K562 (cell line): Measurements from ENCODE around the gene ADTRP. TPM values are rescaled to one million over a fixed set of nuclear protein-coding genes. Genes with fewer than 3 reads are reported as not detected.

Experiments
- ATAC-seq: fragments of 200-7000 bp; cut with Tn5 transposase; 3 replicates; pipeline ENCODE4 v1.9.1; 2020; ENCODE audit warnings: moderate library complexity
- BruUV-seq: library from RNA; stranded (reverse); fragments of 400-500 nt; replicated peaks from 2 replicates; lab custom pipeline; 2021; lab: Mats Ljungman, UMichigan
- CTCF ChIA-PET: fragments of 300-600 bp; formaldehyde crosslinking; extraction: SDS; loops from one replicate; lab custom pipeline; 2021; ENCODE audit warnings: low intra/inter-chr PET ratio; lab: Yijun Ruan, JAX
- POLR2A ChIA-PET: fragments of 300-600, 350-650 bp; sonication (Branson Sonifier 250); formaldehyde crosslinking; extraction: SDS; loops from one replicate; lab custom pipeline; 2021; ENCODE audit warnings: antibody characterized with exemption, inconsistent platforms; lab: Yijun Ruan, JAX
- DNase-seq, 4 experiments: peaks; one replicate each; pipeline versions ENCODE4 v3.0.0 to v3.0.0-alpha.2; 2011 to 2018; ENCODE audit warnings: low spot score in 3 of 4, mixed read lengths in 3 of 4; ENCODE audit errors: extremely low read depth in 1 of 4
- FAIRE-seq: peaks from 2 replicates; lab custom pipeline; 2011; peaks lifted over from hg19 to GRCh38; lab: Jason Lieb, UNC
- H2AFZ ChIP-seq: 2 replicates; pipeline ENCODE4 v1.6.0; 2011; ENCODE audit warnings: low read depth, low read length, control low read depth, inconsistent platforms
- H3K27ac ChIP-seq: fragments of 200-600 bp; 3 replicates; pipeline ENCODE4 v1.8.0; 2011; ENCODE audit warnings: low read depth, mild to moderate bottlenecking, control low read depth, inconsistent platforms, low read length, moderate library complexity, mixed read lengths; ENCODE audit errors: extremely low read depth
- H3K27me3 ChIP-seq, 2 experiments: fragments of 300-600 bp in 1 of 2; 2 replicates in 1 of 2; 3 replicates in 1 of 2; pipeline versions ENCODE4 v1.6.0 to v1.8.0; 2011; ENCODE audit warnings: inconsistent platforms in 2 of 2, low read length in 2 of 2, mild to moderate bottlenecking in 1 of 2, mixed read lengths in 1 of 2, moderate library complexity in 1 of 2; ENCODE audit not compliant: control insufficient read depth in 2 of 2, insufficient read depth in 2 of 2
- H3K36me3 ChIP-seq: fragments of 300-600 bp; 3 replicates; pipeline ENCODE4 v1.8.0; 2011; ENCODE audit warnings: mild to moderate bottlenecking, low read length, inconsistent platforms; ENCODE audit not compliant: control insufficient read depth, insufficient read depth
- H3K4me1 ChIP-seq, 2 experiments: fragments of 200-600 bp in 1 of 2; replicated peaks in 1 of 2; 2 replicates in 1 of 2; 3 replicates in 1 of 2; pipeline versions ENCODE4 v1.5.1 to v1.8.0; 2011; ENCODE audit warnings: inconsistent platforms in 2 of 2, low read length in 2 of 2, mild to moderate bottlenecking in 1 of 2, mixed read lengths in 1 of 2, moderate library complexity in 1 of 2; ENCODE audit not compliant: control insufficient read depth in 2 of 2, insufficient read depth in 2 of 2
- H3K4me2 ChIP-seq: 2 replicates; pipeline ENCODE4 v1.6.1; 2011; ENCODE audit warnings: low read length, control low read depth, inconsistent platforms, mixed read lengths; ENCODE audit not compliant: insufficient read depth
- H3K4me3 ChIP-seq: fragments of 200-600 bp; sonication (generic), shearing (Covaris generic); 2 replicates; pipeline ENCODE4 v1.5.1; 2016; ENCODE audit warnings: control low read depth, inconsistent platforms
- H3K79me2 ChIP-seq: fragments of 200-600 bp; 3 replicates; pipeline ENCODE4 v1.8.0; 2011; ENCODE audit warnings: low read length, inconsistent platforms; ENCODE audit not compliant: control insufficient read depth, insufficient read depth
- H3K9ac ChIP-seq, 2 experiments: 2 replicates each; pipeline versions ENCODE4 v1.6.0 to v1.6.1; 2011; ENCODE audit warnings: low read depth in 2 of 2, low read length in 2 of 2, control low read depth in 1 of 2, inconsistent platforms in 1 of 2, mild to moderate bottlenecking in 1 of 2, mixed read lengths in 1 of 2; ENCODE audit not compliant: insufficient read depth in 1 of 2
- H3K9me1 ChIP-seq: one replicate; pipeline ENCODE4 v1.6.0; 2011; ENCODE audit warnings: inconsistent platforms, mild to moderate bottlenecking, low read length, moderate library complexity; ENCODE audit not compliant: control insufficient read depth, insufficient read depth
- H3K9me3 ChIP-seq: replicated peaks from 2 replicates; pipeline ENCODE4 v1.5.1; 2011; ENCODE audit warnings: low read depth, low read length, inconsistent platforms; ENCODE audit not compliant: control insufficient read depth, insufficient read depth
- H4K20me1 ChIP-seq: replicated peaks from 2 replicates; pipeline ENCODE4 v1.6.1; 2011; ENCODE audit warnings: low read length, inconsistent platforms, mixed read lengths; ENCODE audit not compliant: control insufficient read depth, insufficient read depth
- CBX2 ChIP-seq: fragments of 200-600 bp; sonication (generic); IDR thresholded peaks from one replicate; pipeline ENCODE4 v1.6.1; 2012; ENCODE audit warnings: mild to moderate bottlenecking, low read length, inconsistent platforms; ENCODE audit not compliant: insufficient read depth, poor library complexity, severe bottlenecking
- E2F4 ChIP-seq: sonication (generic); formaldehyde crosslinking; IDR thresholded peaks from 2 replicates; pipeline ENCODE4 v1.8.0; 2022; ENCODE audit warnings: mild to moderate bottlenecking, low read depth, missing genetic modification reagents
- KLF1 ChIP-seq: fragments of 450-650 bp; IDR thresholded peaks from 2 replicates; pipeline ENCODE4 v1.6.1; 2016; ENCODE audit warnings: missing genetic modification characterization, missing compliant biosample characterization
- MEF2D ChIP-seq: conservative IDR thresholded peaks from 2 replicates; pipeline ENCODE4 v1.6.1; 2016; ENCODE audit warnings: low read depth, missing genetic modification characterization, missing compliant biosample characterization
- MEIS2 ChIP-seq: fragments of 450-650 bp; IDR thresholded peaks from 2 replicates; pipeline ENCODE4 v1.6.1; 2014; ENCODE audit warnings: mild to moderate bottlenecking; ENCODE audit not compliant: partially characterized antibody
- MYNN ChIP-seq, 2 experiments: sonication (generic); formaldehyde crosslinking in 1 of 2; IDR thresholded peaks; 2 replicates each; pipeline versions ENCODE4 v1.5.0 to v1.6.1; 2016 to 2020; ENCODE audit warnings: antibody characterized with exemption in 1 of 2, missing genetic modification reagents in 1 of 2
- RAD21 ChIP-seq, 2 experiments: fragments of 250-450 bp in 1 of 2; fragments of 450-650 bp in 1 of 2; sonication (Bioruptor Pico) in 1 of 2; formaldehyde crosslinking in 1 of 2; IDR thresholded peaks in 1 of 2; conservative IDR thresholded peaks in 1 of 2; 2 replicates each; pipeline versions ENCODE4 v1.4.0 to v1.8.0; 2020 to 2022; ENCODE audit warnings: mild to moderate bottlenecking in 2 of 2, moderate library complexity in 1 of 2
- SIRT6 ChIP-seq: IDR thresholded peaks from one replicate; pipeline ENCODE4 v1.6.1; 2012; ENCODE audit warnings: low read depth, mild to moderate bottlenecking, control low read depth, inconsistent platforms, low read length, moderate library complexity
- TAL1 ChIP-seq: fragments of 450-650 bp; IDR thresholded peaks from 2 replicates; pipeline ENCODE4 v1.6.1; 2016; ENCODE audit warnings: mild to moderate bottlenecking
- TCF7 ChIP-seq: sonication (generic); IDR thresholded peaks from 2 replicates; pipeline ENCODE4 v1.6.1; 2016; ENCODE audit warnings: antibody characterized with exemption, borderline replicate concordance
- ZFP1 ChIP-seq: fragments of 450-650 bp; formaldehyde crosslinking; IDR thresholded peaks from 2 replicates; pipeline ENCODE4 v1.4.0; 2020; ENCODE audit warnings: mild to moderate bottlenecking, mixed read lengths
- ZNF165 ChIP-seq: fragments of 250-450 bp; sonication (Bioruptor Pico); IDR thresholded peaks from 2 replicates; pipeline ENCODE4 v1.4.0; 2020; ENCODE audit warnings: borderline replicate concordance
- ZNF175 ChIP-seq: fragments of 200-800 bp; sonication (Bioruptor generic); IDR thresholded peaks from 2 replicates; pipeline ENCODE4 v1.6.1; 2016; ENCODE audit warnings: low read depth, mild to moderate bottlenecking, missing genetic modification characterization, missing compliant biosample characterization
- ZNF197 ChIP-seq: fragments of 200-800 bp; sonication (Bioruptor generic); IDR thresholded peaks from 2 replicates; pipeline ENCODE4 v1.6.1; 2016; ENCODE audit warnings: low read depth, missing genetic modification characterization, missing compliant biosample characterization
- ZNF316 ChIP-seq: fragments of 450-650 bp; IDR thresholded peaks from 2 replicates; pipeline ENCODE4 v1.6.1; 2016
- ZNF41 ChIP-seq: fragments of 250-450 bp; sonication (Bioruptor Pico); conservative IDR thresholded peaks from 2 replicates; pipeline ENCODE4 v1.4.0; 2020; ENCODE audit warnings: mild to moderate bottlenecking
- ZNF512 ChIP-seq: IDR thresholded peaks from 2 replicates; pipeline ENCODE4 v1.6.1; 2016; ENCODE audit warnings: missing genetic modification characterization, missing compliant biosample characterization
- ZNF561 ChIP-seq: fragments of 450-650 bp; formaldehyde crosslinking; conservative IDR thresholded peaks from 2 replicates; pipeline ENCODE4 v1.4.0; 2020; ENCODE audit warnings: mild to moderate bottlenecking, moderate library complexity
- ZNF707 ChIP-seq: fragments of 250-450 bp; sonication (Bioruptor Pico); conservative IDR thresholded peaks from 2 replicates; pipeline ENCODE4 v1.8.0; 2022; ENCODE audit warnings: inconsistent platforms, mild to moderate bottlenecking, moderate library complexity
- ZSCAN32 ChIP-seq: fragments of 450-650 bp; formaldehyde crosslinking; IDR thresholded peaks from 2 replicates; pipeline ENCODE4 v1.4.0; 2020; ENCODE audit warnings: mild to moderate bottlenecking, moderate library complexity
- WGBS: fragments of 100-300 bp; shearing (Covaris generic); methylation state at CpG from one replicate; pipeline ENCODE4 v1.1.6; 2016; ENCODE audit warnings: low coverage, mixed read lengths; ENCODE audit not compliant: insufficient coverage; ENCODE audit errors: missing lambda C conversion rate; 5-methylcytosine and 5-hydroxymethylcytosine counted together
- in situ Hi-C: fragments of 300-500 bp; cut with MboI; formaldehyde crosslinking; loops from 4 replicates; pipeline ENCODE4 v1.15.0; 2018; ENCODE audit warnings: inconsistent platforms, mixed read lengths
- intact Hi-C: fragments of 100-400 bp; cut with micrococcal nuclease; formaldehyde crosslinking; loops from 2 replicates; pipeline ENCODE4 v1.14.2; 2022
- polyA plus RNA-seq, 8 experiments: library from polyadenylated mRNA; depleted of rRNA in 4 of 8; stranded (reverse) in 5 of 8; unstranded in 3 of 8; fragments of >200 nt; fragmentation: Nextera tagmentation in 2 of 8; fragmentation: Illumina TruSeq in 1 of 8; extraction: Ambion mirVana in 2 of 8; extraction: Trizol in 1 of 8; gene quantifications; 2 replicates each; pipeline versions ENCODE4 v1.2.1 to v1.2.3, GENCODE V29; 2011 to 2014; ENCODE audit warnings: inconsistent platforms in 1 of 8, missing spikeins in 1 of 8
- total RNA-seq, 7 experiments: library from RNA; depleted of rRNA in 6 of 7; stranded (reverse); fragments of >200 nt in 6 of 7; fragmentation: Illumina TruSeq in 2 of 7; extraction: Trizol in 2 of 7; gene quantifications; 2 replicates each; pipeline versions ENCODE4 v1.2.1 to v1.2.3, GENCODE V29; 2011 to 2021; ENCODE audit warnings: low replicate concordance in 1 of 7

ADTRP gene
- total and polyA plus RNA-seq, 9 of the 15 experiments (the other 6 are each of a cell fraction or from before 2014, with no cell fraction given) = 7.4 to 24.0 (median 13.6) TPM

- TF ChIP-seq ZSCAN32 (no peak), ZNF707 (no peak), TAL1 (peak; percentile 17; the same call in 1 of the 2 replicates), ZNF197 (CRISPR knock-in tag) (no peak), SIRT6 (no peak), RAD21 (CRISPR knock-in tag; conservative IDR thresholded peaks at IDR 0.05 in 1 of 2, IDR thresholded peaks at IDR 0.05 in 1 of 2) (peak; percentile 35 to 59; a peak in 3 of 4 replicates), ZNF41 (0 out of 2 replicates have a peak, but pooled peaks have one; percentile 15), ZFP1 (no peak)
These were observed 12.6 kb downstream of the ADTRP start (continued) for GRCh38 chr6:11766043-11766442.

GRCh38 chr6:11764250-11764604, 14.4 kb downstream of the ADTRP start:
- Histone ChIP-seq H3K9ac (no peak overlapping the region), H3K9me3 (no peaks in the 10 kb centered on the region), H2AFZ (no peak overlapping the region), H3K4me2 (no peak overlapping the region), H3K9me1 (no peaks in the 10 kb centered on the region), H3K4me1 (peaks cover 0 to 33% of the 10 kb centered on the region in 2 experiments; a peak in 4 of 5 replicates), H3K79me2 (no peaks in the 10 kb centered on the region), H3K4me3 (no peak overlapping the region), H3K27ac (no peak overlapping the region), H3K36me3 (no peaks in the 10 kb centered on the region), H3K27me3 (no peaks in the 10 kb centered on the region), H4K20me1 (no peaks in the 10 kb centered on the region)
- no peak for DNase-seq
- no peak for ATAC-seq
- WGBS = 68% methylated on average over 1 of the region's 1 CpG
- BruUV-seq = no TSS peak
- POLR2A ChIA-PET = interaction anchor here (0.7 to 1.6 kb wide), 4 partner anchors 10 to 53 kb away, joined by 3 to 6 read pairs (median 3); no protein-coding TSS in a partner anchor
- in situ Hi-C loops = no loop called here
- intact Hi-C loops = no loop called here
- no peak for FAIRE-seq
- CTCF ChIA-PET = no interaction called here
- no peak for TF ChIP-seq ZNF561
- TF ChIP-seq TCF7 = no peak
- no peak for TF ChIP-seq ZNF316
- no peak for TF ChIP-seq E2F4 (CRISPR knock-in tag)
- no peak for TF ChIP-seq MEIS2
- no peak for TF ChIP-seq MYNN (IDR thresholded peaks at IDR 0.05)
- no peak for TF ChIP-seq MYNN (CRISPR knock-in tag; IDR thresholded peaks at IDR 0.05)
- TF ChIP-seq ZNF512 (tag) = no peak
- TF ChIP-seq CBX2 = no peak
- no peak for TF ChIP-seq MEF2D (tag)
- no peak for TF ChIP-seq KLF1 (tag)
- no peak for TF ChIP-seq ZNF175 (CRISPR knock-in tag)
- no peak for TF ChIP-seq ZNF165
